Measurements from ENCODE around the gene CDH8. TPM values are rescaled to one million over a fixed set of nuclear protein-coding genes. Genes with fewer than 3 reads are reported as not detected.

CDH8 gene
- total and polyA plus RNA-seq, 12 donors: 0.03 to 9.2 (median 0.40) TPM; not detected in 8

- TF ChIP-seq CTCF (IDR thresholded peaks at IDR 0.05): no peak
- no peak for TF ChIP-seq POLR2A (IDR thresholded peaks at IDR 0.05)
- H3K9me3 ChIP-seq (replicated peaks in 1 of 3): no peaks in the 10 kb centered on the region
- no peak overlapping the region for H3K4me3 ChIP-seq
- no peak overlapping the region for H3K27ac ChIP-seq
- whole genome bisulfite sequencing, 4 donors: 66 to 81% (median 74%) methylated on average over 3 of the region's 3 CpGs
- no peaks in the 10 kb centered on the region for H3K4me1 ChIP-seq (replicated peaks in 1 of 2)
- H3K27me3 ChIP-seq: no peaks in the 10 kb centered on the region
- intact Hi-C loops (cut with DNase I): no loop called here
- no peaks in the 10 kb centered on the region for H3K36me3 ChIP-seq (replicated peaks in 1 of 2)
- no peak for DNase-seq
These were observed 365.1 kb downstream of the CDH8 start for GRCh38 chr16:61671161-61671560.

DNA sequence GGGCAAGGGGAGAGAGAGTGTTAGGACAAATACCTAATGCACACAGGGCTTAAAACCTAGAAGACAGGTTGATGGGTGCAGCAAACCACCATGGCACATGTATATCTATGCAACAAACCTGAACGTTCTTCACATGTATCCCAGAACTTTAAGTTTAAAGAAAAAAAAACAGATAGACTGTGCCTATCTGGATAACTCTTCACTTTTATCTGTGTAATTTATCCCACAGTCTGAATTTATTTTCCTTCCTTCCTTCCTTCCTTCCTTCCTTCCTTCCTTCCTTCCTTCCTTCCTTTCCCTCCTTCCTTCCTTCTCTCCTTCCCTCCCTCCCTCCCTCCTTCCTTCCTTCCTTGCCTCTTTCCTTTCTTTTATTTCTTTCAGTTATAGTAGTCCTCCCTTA lies 370.7 kb downstream of the CDH8 start:
- TF ChIP-seq POLR2A (IDR thresholded peaks at IDR 0.05): no peak
- no peak for TF ChIP-seq CTCF (IDR thresholded peaks at IDR 0.05)
- H3K4me3 ChIP-seq: no peak overlapping the region
- intact Hi-C loops (cut with DNase I): no loop called here
- no peaks in the 10 kb centered on the region for H3K36me3 ChIP-seq (replicated peaks in 1 of 2)
- H3K4me1 ChIP-seq (replicated peaks in 1 of 2): no peaks in the 10 kb centered on the region
- H3K9me3 ChIP-seq (replicated peaks in 1 of 3): no peaks in the 10 kb centered on the region
- DNase-seq: no peak
- no peak overlapping the region for H3K27ac ChIP-seq
- 67 to 79% (median 72%) methylated on average over 1 of the region's 1 CpG for WGBS, 4 donors
- no peaks in the 10 kb centered on the region for H3K27me3 ChIP-seq

- no peak for TF ChIP-seq POLR2A (IDR thresholded peaks at IDR 0.05)
- TF ChIP-seq CTCF (IDR thresholded peaks at IDR 0.05): no peak
- no peak for DNase-seq
- no peak overlapping the region for H3K27ac ChIP-seq
- H3K27me3 ChIP-seq: no peaks in the 10 kb centered on the region
- H3K4me3 ChIP-seq: no peak overlapping the region
- no peaks in the 10 kb centered on the region for H3K4me1 ChIP-seq (replicated peaks in 1 of 2)
- no peaks in the 10 kb centered on the region for H3K9me3 ChIP-seq (replicated peaks in 1 of 3)
- no peaks in the 10 kb centered on the region for H3K36me3 ChIP-seq (replicated peaks in 1 of 2)
- intact Hi-C loops (cut with DNase I): no loop called here
These were observed 376.3 kb downstream of the CDH8 start for GRCh38 chr16:61659936-61660335.

GRCh38 chr16:61654962-61655361 lies 381.3 kb downstream of the CDH8 start:
- 85 to 90% (median 87%) methylated on average over 4 of the region's 4 CpGs for WGBS, 4 donors
- intact Hi-C loops (cut with DNase I): no loop called here
- H3K9me3 ChIP-seq (replicated peaks in 1 of 3): no peaks in the 10 kb centered on the region
- H3K27ac ChIP-seq: no peak overlapping the region
- no peaks in the 10 kb centered on the region for H3K36me3 ChIP-seq (replicated peaks in 1 of 2)
- H3K27me3 ChIP-seq: no peaks in the 10 kb centered on the region
- TF ChIP-seq CTCF (IDR thresholded peaks at IDR 0.05) (no peak), POLR2A (IDR thresholded peaks at IDR 0.05) (no peak)
- no peak overlapping the region for H3K4me3 ChIP-seq
- no peaks in the 10 kb centered on the region for H3K4me1 ChIP-seq (replicated peaks in 1 of 2)
- DNase-seq: no peak
